ENCODE data around the gene TMEM223. TPM values are rescaled to one million over a fixed set of nuclear protein-coding genes. Genes with fewer than 3 reads are reported as not detected.

TMEM223 gene
- total and polyA plus RNA-seq, 9 of the 15 experiments (the other 6 are each of a cell fraction or from before 2014, with no cell fraction given) = 5.9 to 34.5 (median 19.6) TPM

- TF ChIP-seq MITF (IDR thresholded peaks at IDR 0.05) (no peak), POLR2A (conservative IDR thresholded peaks at IDR 0.05) (0 out of 2 replicates have a peak, but pooled peaks have one; percentile 17), ZNF395 (CRISPR knock-in tag; IDR thresholded peaks at IDR 0.05) (no peak), ZNF407 (IDR thresholded peaks at IDR 0.05; ENCODE audit: low read depth) (no peak), ZNF143 (CRISPR knock-in tag; IDR thresholded peaks at IDR 0.05) (no peak), FOXK1 (CRISPR knock-in tag; IDR thresholded peaks at IDR 0.05; ENCODE audit: borderline replicate concordance) (no peak), SPI1 (IDR thresholded peaks at IDR 0.05; ENCODE audit: borderline replicate concordance, low read depth, low read length) (no peak), ZNF707 (CRISPR knock-in tag; conservative IDR thresholded peaks at IDR 0.05) (no peak), MXI1 (IDR thresholded peaks at IDR 0.05; ENCODE audit: low read depth, low read length) (no peak), STAT5B (CRISPR knock-in tag; IDR thresholded peaks at IDR 0.05) (no peak), SAFB (IDR thresholded peaks at IDR 0.05; ENCODE audit: borderline replicate concordance, low read depth, low read length) (no peak)
- TF ChIP-seq, protein P1, sequence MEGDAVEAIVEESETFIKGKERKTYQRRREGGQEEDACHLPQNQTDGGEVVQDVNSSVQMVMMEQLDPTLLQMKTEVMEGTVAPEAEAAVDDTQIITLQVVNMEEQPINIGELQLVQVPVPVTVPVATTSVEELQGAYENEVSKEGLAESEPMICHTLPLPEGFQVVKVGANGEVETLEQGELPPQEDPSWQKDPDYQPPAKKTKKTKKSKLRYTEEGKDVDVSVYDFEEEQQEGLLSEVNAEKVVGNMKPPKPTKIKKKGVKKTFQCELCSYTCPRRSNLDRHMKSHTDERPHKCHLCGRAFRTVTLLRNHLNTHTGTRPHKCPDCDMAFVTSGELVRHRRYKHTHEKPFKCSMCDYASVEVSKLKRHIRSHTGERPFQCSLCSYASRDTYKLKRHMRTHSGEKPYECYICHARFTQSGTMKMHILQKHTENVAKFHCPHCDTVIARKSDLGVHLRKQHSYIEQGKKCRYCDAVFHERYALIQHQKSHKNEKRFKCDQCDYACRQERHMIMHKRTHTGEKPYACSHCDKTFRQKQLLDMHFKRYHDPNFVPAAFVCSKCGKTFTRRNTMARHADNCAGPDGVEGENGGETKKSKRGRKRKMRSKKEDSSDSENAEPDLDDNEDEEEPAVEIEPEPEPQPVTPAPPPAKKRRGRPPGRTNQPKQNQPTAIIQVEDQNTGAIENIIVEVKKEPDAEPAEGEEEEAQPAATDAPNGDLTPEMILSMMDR (IDR thresholded peaks at IDR 0.05 in 2 of 3, conservative IDR thresholded peaks at IDR 0.05 in 1 of 3; ENCODE audit: insufficient read depth in 2 of 3, low read depth in 1 of 3, low read length in 3 of 3) = peak; percentile 20 to 31 (median 25); a peak in 3 of 6 replicates
Measured at GRCh38 chr11:62788991-62789390, 2.8 kb downstream of the TMEM223 start (continued).

Measured in K562 (cell line).